ENCODE measurements around the gene ITGB1BP1. TPM values are rescaled to one million over a fixed set of nuclear protein-coding genes. Genes with fewer than 3 reads are reported as not detected.

ITGB1BP1 gene
- total RNA-seq, 4 donors from 2014 or later, result 24.9 to 50.9 (median 30.8) TPM

DNA sequence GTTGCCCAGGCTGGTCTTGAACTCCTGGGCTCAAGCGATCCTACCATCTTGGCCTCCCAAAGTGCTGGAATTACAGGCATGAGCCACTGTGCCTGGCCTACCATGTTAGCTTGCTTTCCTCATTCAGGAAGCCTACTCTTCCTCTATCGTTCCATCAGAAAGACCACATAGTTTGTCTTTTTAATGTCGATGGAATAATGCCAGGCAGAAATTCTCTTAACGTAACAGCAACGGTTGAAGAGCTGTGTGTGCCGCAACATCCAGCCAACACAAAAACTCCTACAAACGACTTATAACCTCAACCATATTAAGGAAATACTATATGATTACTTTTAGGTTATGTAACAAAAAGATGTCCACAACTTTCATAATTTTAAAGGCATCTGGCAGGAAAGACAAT, 10.5 kb downstream of the ITGB1BP1 start:
- WGBS, result 84% methylated on average over 7 of the region's 7 CpGs
- Histone ChIP-seq H3K4me1 (no peaks in the 10 kb centered on the region), H3K36me3 (peaks cover 48% of the 10 kb centered on the region), H3K9me3 (no peaks in the 10 kb centered on the region), H3K4me3 (no peak overlapping the region), H3K27me3 (no peaks in the 10 kb centered on the region), H3K27ac (no peak overlapping the region)
- TF ChIP-seq EP300 (IDR thresholded peaks at IDR 0.05) (no peak), CTCF (IDR thresholded peaks at IDR 0.05) (no peak), POLR2A (IDR thresholded peaks at IDR 0.05) (no peak), POLR2AphosphoS5 (IDR thresholded peaks at IDR 0.05) (no peak)
- DNase-seq (ENCODE audit: low spot score in 2 of 2), result no peak

DNA sequence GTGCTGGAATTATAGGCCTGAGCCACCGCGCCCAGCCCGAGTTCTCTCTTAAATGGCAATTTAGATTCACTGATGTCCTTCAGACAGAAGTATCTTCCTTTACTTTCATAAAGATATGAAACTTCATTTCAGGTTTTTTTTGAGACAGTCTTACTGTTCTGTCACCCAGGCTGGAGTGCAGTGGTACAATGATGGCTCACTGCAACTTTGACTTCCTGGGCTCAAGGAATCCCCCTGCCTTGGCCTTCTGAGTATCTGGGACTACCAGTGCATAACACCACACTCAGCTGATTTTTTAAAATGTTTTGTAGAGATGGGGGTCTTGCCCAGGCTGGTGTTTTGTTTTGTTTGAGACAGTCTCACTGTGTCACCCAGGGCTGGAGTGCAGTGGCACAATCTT, 13.2 kb downstream of the ITGB1BP1 start:
- Histone ChIP-seq H3K27ac (no peak overlapping the region), H3K4me1 (no peaks in the 10 kb centered on the region), H3K27me3 (no peaks in the 10 kb centered on the region), H3K36me3 (peaks cover 52% of the 10 kb centered on the region), H3K9me3 (no peaks in the 10 kb centered on the region), H3K4me3 (no peak overlapping the region)
- WGBS, result 96% methylated on average over 3 of the region's 3 CpGs
- DNase-seq (ENCODE audit: low spot score in 2 of 2), result no peak
- TF ChIP-seq EP300 (IDR thresholded peaks at IDR 0.05), result no peak

- DNase-seq (ENCODE audit: low spot score in 2 of 2), result no peak
- Histone ChIP-seq H3K27ac (no peak overlapping the region), H3K4me3 (no peak overlapping the region), H3K27me3 (no peaks in the 10 kb centered on the region), H3K4me1 (peaks cover 4% of the 10 kb centered on the region), H3K9me3 (no peaks in the 10 kb centered on the region), H3K36me3 (peaks cover 49% of the 10 kb centered on the region)
- 61% methylated on average over 9 of the region's 9 CpGs for WGBS
- no peak for TF ChIP-seq CTCF (IDR thresholded peaks at IDR 0.05)
- no peak for TF ChIP-seq POLR2A (IDR thresholded peaks at IDR 0.05)
- TF ChIP-seq EP300 (IDR thresholded peaks at IDR 0.05), result no peak
- TF ChIP-seq POLR2AphosphoS5 (IDR thresholded peaks at IDR 0.05), result no peak
Measured at GRCh38 chr2:9408641-9409151, 14.6 kb downstream of the ITGB1BP1 start.

GRCh38 chr2:9407363-9407811, 15.9 kb downstream of the ITGB1BP1 start:
- 81% methylated on average over 7 of the region's 8 CpGs for WGBS
- H3K27me3 ChIP-seq, result no peaks in the 10 kb centered on the region
- H3K4me3 ChIP-seq, result no peak overlapping the region
- H3K36me3 ChIP-seq, result peaks cover 42% of the 10 kb centered on the region
- TF ChIP-seq POLR2A (IDR thresholded peaks at IDR 0.05) (no peak), POLR2AphosphoS5 (IDR thresholded peaks at IDR 0.05) (no peak), CTCF (IDR thresholded peaks at IDR 0.05) (no peak), EP300 (IDR thresholded peaks at IDR 0.05) (no peak)
- H3K4me1 ChIP-seq, result peaks cover 4% of the 10 kb centered on the region
- no peak overlapping the region for H3K27ac ChIP-seq
- no peak for DNase-seq (ENCODE audit: low spot score in 2 of 2)
- H3K9me3 ChIP-seq, result no peaks in the 10 kb centered on the region

GRCh38 chr2:9406529-9407362, 16.6 kb downstream of the ITGB1BP1 start:
- no peak for TF ChIP-seq CTCF (IDR thresholded peaks at IDR 0.05)
- TF ChIP-seq EP300 (IDR thresholded peaks at IDR 0.05), result no peak
- no peak for TF ChIP-seq POLR2A (IDR thresholded peaks at IDR 0.05)
- TF ChIP-seq POLR2AphosphoS5 (IDR thresholded peaks at IDR 0.05), result no peak
- no peak overlapping the region for H3K27ac ChIP-seq
- peaks cover 4% of the 10 kb centered on the region for H3K4me1 ChIP-seq
- 76% methylated on average over 13 of the region's 13 CpGs for WGBS
- no peak for DNase-seq (ENCODE audit: low spot score in 2 of 2)
- H3K36me3 ChIP-seq, result peaks cover 38% of the 10 kb centered on the region
- no peaks in the 10 kb centered on the region for H3K9me3 ChIP-seq
- no peak overlapping the region for H3K4me3 ChIP-seq
- no peaks in the 10 kb centered on the region for H3K27me3 ChIP-seq
